ENCODE data around the gene LCP1. TPM values are rescaled to one million over a fixed set of nuclear protein-coding genes. Genes with fewer than 3 reads are reported as not detected.

Gene LCP1
- total and polyA plus RNA-seq, 9 of the 15 experiments (the other 6 are each of a cell fraction or from before 2014, with no cell fraction given), result 83.0 to 255 (median 163) TPM

DNA sequence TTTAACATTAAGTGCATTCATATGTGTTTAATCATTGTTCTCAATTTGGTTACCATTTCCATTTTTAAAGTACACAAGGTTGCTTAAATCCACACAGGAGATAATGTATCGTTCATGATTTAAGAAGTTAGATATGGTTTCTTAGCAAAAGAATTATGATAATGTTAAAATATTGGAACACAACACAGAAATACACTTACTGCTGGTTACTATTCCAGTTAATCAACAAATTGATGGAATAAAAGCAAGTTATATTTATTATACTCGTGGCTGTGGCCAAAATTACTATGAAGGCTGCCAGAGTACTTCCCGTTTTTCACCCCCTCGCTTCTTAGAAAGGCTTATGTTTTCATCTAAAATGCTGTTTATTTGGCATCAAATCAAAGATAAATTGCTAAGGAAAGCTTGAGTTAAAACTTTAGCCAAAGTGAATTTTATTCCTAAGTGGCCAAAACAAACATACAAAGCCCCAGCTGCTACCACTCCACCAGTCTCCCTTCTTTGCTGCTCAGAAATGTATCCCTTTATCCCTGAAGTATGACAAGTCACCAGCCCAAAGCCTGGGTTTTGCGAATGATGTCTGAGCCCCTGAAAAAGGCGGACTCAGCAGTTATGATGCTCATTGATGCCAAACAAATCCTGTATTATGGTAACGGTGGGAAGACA, 27.7 kb downstream of the LCP1 start (continued):
- TF ChIP-seq, protein P1, sequence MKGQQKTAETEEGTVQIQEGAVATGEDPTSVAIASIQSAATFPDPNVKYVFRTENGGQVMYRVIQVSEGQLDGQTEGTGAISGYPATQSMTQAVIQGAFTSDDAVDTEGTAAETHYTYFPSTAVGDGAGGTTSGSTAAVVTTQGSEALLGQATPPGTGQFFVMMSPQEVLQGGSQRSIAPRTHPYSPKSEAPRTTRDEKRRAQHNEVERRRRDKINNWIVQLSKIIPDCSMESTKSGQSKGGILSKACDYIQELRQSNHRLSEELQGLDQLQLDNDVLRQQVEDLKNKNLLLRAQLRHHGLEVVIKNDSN (CRISPR knock-in tag; IDR thresholded peaks at IDR 0.05), result no peak
- TF ChIP-seq NELFE (IDR thresholded peaks at IDR 0.05; ENCODE audit: insufficient read depth, insufficient read length) (no peak), C11orf30 (IDR thresholded peaks at IDR 0.05; ENCODE audit: low read depth) (peak; percentile 12; the same call in 1 of the 2 replicates), RCOR1 (IDR thresholded peaks at IDR 0.05; ENCODE audit: borderline replicate concordance in 1 of 2, low read depth in 2 of 2, low read length in 2 of 2) (no peak), ZNF232 (CRISPR knock-in tag; IDR thresholded peaks at IDR 0.05) (no peak), CREBBP (IDR thresholded peaks at IDR 0.05; ENCODE audit: low read depth, low read length) (no peak), EZH2 (IDR thresholded peaks at IDR 0.05; ENCODE audit: borderline replicate concordance, low read depth, low read length) (no peak), CTBP1 (IDR thresholded peaks at IDR 0.05; ENCODE audit: borderline replicate concordance) (no peak), ZNF146 (CRISPR knock-in tag; IDR thresholded peaks at IDR 0.05; ENCODE audit: unreplicated experiment) (no peak), MAFG (tag; conservative IDR thresholded peaks at IDR 0.05) (0 out of 2 replicates have a peak, but pooled peaks have one; percentile 14), ZNF316 (IDR thresholded peaks at IDR 0.05) (peak; percentile 38; the same call in 1 of the 2 replicates)

Data from K562 (cell line).